Ammon's horn (tissue), 1 donor: ENCODE results near the gene PRAC1.
A peak's percentile ranks its signal among the peaks of the same experiment; 100 is the strongest.

Experiments used
- DNase-seq: peaks from one replicate; pipeline ENCODE4 v3.0.0-alpha.2; 2016; ENCODE audit warnings: low spot score

The PRAC1 gene

GRCh38 chr17:48722201-48722907, at the start of gene PRAC1:
TSS of gene PRAC1 (minus strand) at chr17:48722518. CDS start at chr17:48722392, 126 bp downstream.
- DNase-seq, result no peak

GRCh38 chr17:48770954-48771353, 48.6 kb upstream of the PRAC1 start:
- no peak for DNase-seq

GRCh38 chr17:48769009-48769675, 46.8 kb upstream of the PRAC1 start:
- DNase-seq, result peak; percentile 13

GRCh38 chr17:48767263-48767774, 45.0 kb upstream of the PRAC1 start:
- no peak for DNase-seq

- no peak for DNase-seq
Observed at GRCh38 chr17:48761114-48761513, 38.8 kb upstream of the PRAC1 start.

GRCh38 chr17:48760411-48760810, 38.1 kb upstream of the PRAC1 start:
- peak; percentile 38 for DNase-seq

GRCh38 chr17:48759288-48759687, 37.0 kb upstream of the PRAC1 start:
- DNase-seq, result no peak

- DNase-seq, result no peak
Observed at GRCh38 chr17:48757524-48757961, 35.2 kb upstream of the PRAC1 start.

- peak; percentile 13 for DNase-seq
Observed at GRCh38 chr17:48756830-48757251, 34.5 kb upstream of the PRAC1 start.

GRCh38 chr17:48755356-48755755, 33.0 kb upstream of the PRAC1 start:
- DNase-seq, result no peak

GRCh38 chr17:48754500-48755261, 32.4 kb upstream of the PRAC1 start:
- DNase-seq, result no peak

GRCh38 chr17:48753794-48754499, 31.6 kb upstream of the PRAC1 start:
- DNase-seq, result no peak

- no peak for DNase-seq
Observed at GRCh38 chr17:48752399-48753288, 30.3 kb upstream of the PRAC1 start.

GRCh38 chr17:48751733-48752398, 29.5 kb upstream of the PRAC1 start:
- no peak for DNase-seq

- DNase-seq, result no peak
Observed at GRCh38 chr17:48751172-48751571, 28.9 kb upstream of the PRAC1 start.

GRCh38 chr17:48749621-48750553, 27.6 kb upstream of the PRAC1 start:
- no peak for DNase-seq

- DNase-seq, result no peak
Observed at GRCh38 chr17:48748718-48749566, 26.6 kb upstream of the PRAC1 start.
